ENCODE results near the gene BRPF1. TPM values are rescaled to one million over a fixed set of nuclear protein-coding genes. Genes with fewer than 3 reads are reported as not detected.

BRPF1 gene
- total and polyA plus RNA-seq, 2 experiments from 2014 or later, result 11.1 to 17.3 TPM

GRCh38 chr3:9765865-9766264 is 34.3 kb downstream of the BRPF1 start:
- DNase-seq (ENCODE audit: low read depth in 1 of 2, low spot score in 1 of 2), result no peak
- no peak overlapping the region for H3K4me3 ChIP-seq
- H3K27ac ChIP-seq, result no peak overlapping the region
- H3K36me3 ChIP-seq, result no peaks in the 10 kb centered on the region
- H3K9me3 ChIP-seq (ENCODE audit: low read depth), result no peaks in the 10 kb centered on the region
- H3K4me1 ChIP-seq (ENCODE audit: low read depth), result no peaks in the 10 kb centered on the region
- no peak for TF ChIP-seq CTCF (IDR thresholded peaks at IDR 0.05; ENCODE audit: low read depth, low read length)
- no peaks in the 10 kb centered on the region for H3K27me3 ChIP-seq

GRCh38 chr3:9767418-9767817 is 35.9 kb downstream of the BRPF1 start:
- no peaks in the 10 kb centered on the region for H3K9me3 ChIP-seq (ENCODE audit: low read depth)
- no peaks in the 10 kb centered on the region for H3K27me3 ChIP-seq

GRCh38 chr3:9768141-9768775 is 36.7 kb downstream of the BRPF1 start:
- H3K9me3 ChIP-seq (ENCODE audit: low read depth), result no peaks in the 10 kb centered on the region
- no peaks in the 10 kb centered on the region for H3K4me1 ChIP-seq (ENCODE audit: low read depth)
- no peak overlapping the region for H3K27ac ChIP-seq
- no peak for TF ChIP-seq CTCF (IDR thresholded peaks at IDR 0.05; ENCODE audit: low read depth, low read length)
- no peak for DNase-seq (ENCODE audit: low read depth in 1 of 2, low spot score in 1 of 2)
- H3K4me3 ChIP-seq, result no peak overlapping the region
- no peaks in the 10 kb centered on the region for H3K36me3 ChIP-seq
- no peaks in the 10 kb centered on the region for H3K27me3 ChIP-seq

More at GRCh38 chr3:9767418-9767817, 35.9 kb downstream of the BRPF1 start:
- Histone ChIP-seq H3K27ac (no peak overlapping the region), H3K4me1 (ENCODE audit: low read depth) (no peaks in the 10 kb centered on the region), H3K36me3 (no peaks in the 10 kb centered on the region), H3K4me3 (no peak overlapping the region)
- no peak for DNase-seq (ENCODE audit: low read depth in 1 of 2, low spot score in 1 of 2)
- TF ChIP-seq CTCF (IDR thresholded peaks at IDR 0.05; ENCODE audit: low read depth, low read length), result no peak

GRCh38 chr3:9769012-9769411 is 37.5 kb downstream of the BRPF1 start:
- Histone ChIP-seq H3K4me3 (no peak overlapping the region), H3K4me1 (ENCODE audit: low read depth) (no peaks in the 10 kb centered on the region), H3K27ac (no peak overlapping the region), H3K9me3 (ENCODE audit: low read depth) (no peaks in the 10 kb centered on the region), H3K27me3 (no peaks in the 10 kb centered on the region), H3K36me3 (no peaks in the 10 kb centered on the region)
- DNase-seq (ENCODE audit: low read depth in 1 of 2, low spot score in 1 of 2), result no peak
- TF ChIP-seq CTCF (IDR thresholded peaks at IDR 0.05; ENCODE audit: low read depth, low read length), result no peak

DNA sequence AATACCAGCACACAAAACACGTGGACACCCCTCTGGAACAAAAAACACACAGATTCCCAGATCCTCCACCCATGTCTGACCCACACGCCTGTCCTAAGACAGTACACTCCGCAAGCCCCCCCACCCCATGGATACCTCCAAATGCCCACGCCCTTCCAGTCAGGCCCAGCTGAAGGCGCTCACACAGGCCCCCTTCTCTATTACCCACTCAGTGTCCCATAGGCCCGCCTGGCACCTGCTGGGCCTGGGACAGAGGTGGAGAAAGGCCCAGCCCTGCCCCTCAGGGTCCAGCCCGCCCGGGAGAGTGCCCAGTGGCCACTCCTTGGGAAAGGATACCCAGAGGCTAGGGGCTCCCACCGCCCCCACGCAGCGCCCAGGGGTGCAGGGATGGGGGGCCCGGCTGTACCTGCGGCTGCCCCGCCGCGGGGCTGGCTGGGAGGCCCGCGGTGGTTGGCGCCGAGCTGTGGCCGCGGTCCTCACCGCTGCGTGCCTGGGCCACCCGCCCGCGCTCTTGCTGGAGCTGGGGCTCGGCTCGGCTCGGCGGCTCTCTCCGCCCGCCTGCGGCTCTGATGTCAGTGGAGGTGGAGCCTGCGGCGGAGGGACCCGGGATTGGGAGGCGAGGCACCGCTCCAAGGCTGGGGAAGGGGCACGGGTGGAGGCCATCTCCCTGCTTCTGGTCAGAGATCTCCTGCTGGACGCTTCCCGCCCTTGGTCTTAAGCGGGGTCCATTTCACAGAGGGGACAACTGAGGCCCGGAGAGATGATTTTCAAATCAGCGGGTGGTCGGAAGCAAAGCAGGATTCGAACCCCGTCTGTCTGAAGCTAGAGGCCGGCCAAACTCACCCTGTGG is 38.1 kb downstream of the BRPF1 start, which contains the start of gene CAMK1:
CAMK1 (minus strand) TSS at position 522 of the 850 bp plus-strand sequence. CDS start 2,198 bp downstream, outside the sequence.
- no peaks in the 10 kb centered on the region for H3K9me3 ChIP-seq (ENCODE audit: low read depth)
- H3K27me3 ChIP-seq, result no peaks in the 10 kb centered on the region
- H3K4me3 ChIP-seq, result peak within 1 kb of the TSS; percentile 17
- peak; percentile 78 to 88 for DNase-seq (ENCODE audit: low read depth in 1 of 2, low spot score in 1 of 2)
- no peak for TF ChIP-seq CTCF (IDR thresholded peaks at IDR 0.05; ENCODE audit: low read depth, low read length)
- H3K27ac ChIP-seq, result no peak within 1 kb of the TSS
- no peaks in the 10 kb centered on the region for H3K36me3 ChIP-seq
- no peaks in the 10 kb centered on the region for H3K4me1 ChIP-seq (ENCODE audit: low read depth)
